K562 (cell line): ENCODE results near the gene CYP2C18.
"Not testable (repeated sequence)": the region's sequence is repeated elsewhere in the genome, so short reads cannot be mapped to it uniquely, and the experiment has no call there.

Experiments used
- KAT7 ChIP-seq: sonication (generic); formaldehyde crosslinking; IDR thresholded peaks from 2 replicates; pipeline ENCODE4 v1.8.0; 2022; ENCODE audit warnings: missing genetic modification reagents, mild to moderate bottlenecking, borderline replicate concordance
- YBX1 ChIP-seq: fragments of 450-650 bp; IDR thresholded peaks from 2 replicates; pipeline ENCODE4 v1.7.1; 2016; ENCODE audit warnings: mild to moderate bottlenecking
- TF ChIP-seq, protein P1 (sequence below), 3 experiments: IDR thresholded peaks in 2 of 3; conservative IDR thresholded peaks in 1 of 3; 2 replicates each; pipeline ENCODE4 v1.5.1; 2011 to 2012; ENCODE audit warnings: low read length in 3 of 3, mild to moderate bottlenecking in 3 of 3, control low read depth in 2 of 3, improper control_type of control experiment in 1 of 3, inconsistent platforms in 1 of 3, low read depth in 1 of 3, mixed read lengths in 1 of 3, moderate library complexity in 1 of 3; ENCODE audit not compliant: insufficient read depth in 2 of 3
- TF ChIP-seq, protein P2 (sequence below), 2 experiments: fragments of 450-650 bp; conservative IDR thresholded peaks; 2 replicates each; pipeline ENCODE4 v1.6.1; 2017; ENCODE audit warnings: mild to moderate bottlenecking in 2 of 2, moderate library complexity in 2 of 2
- TF ChIP-seq, protein P3 (sequence below): sonication (generic); formaldehyde crosslinking; IDR thresholded peaks from 2 replicates; pipeline ENCODE4 v1.8.1; 2023; ENCODE audit warnings: missing genetic modification reagents, mild to moderate bottlenecking, borderline replicate concordance

DNA sequence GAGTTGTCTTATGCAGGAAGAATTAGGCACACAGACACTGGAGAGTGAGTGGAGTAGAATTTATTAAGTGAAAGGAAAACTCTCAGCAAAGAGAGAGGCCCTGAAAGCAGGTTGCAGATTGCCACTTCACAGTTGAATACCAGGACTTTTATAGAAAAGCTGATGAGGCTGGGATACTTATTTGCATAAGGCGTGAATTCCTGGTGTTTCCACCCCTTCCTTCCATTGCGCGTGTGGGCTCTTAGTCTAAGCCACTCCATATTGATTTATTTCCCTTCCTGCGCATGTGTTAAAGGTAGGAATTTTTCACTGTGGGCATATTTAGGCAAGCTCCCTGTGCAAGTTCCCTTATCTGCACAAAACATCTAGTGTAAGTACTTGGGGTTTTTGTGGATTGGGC lies 893 bp upstream of the CYP2C18 start:
- TF ChIP-seq, protein P1, sequence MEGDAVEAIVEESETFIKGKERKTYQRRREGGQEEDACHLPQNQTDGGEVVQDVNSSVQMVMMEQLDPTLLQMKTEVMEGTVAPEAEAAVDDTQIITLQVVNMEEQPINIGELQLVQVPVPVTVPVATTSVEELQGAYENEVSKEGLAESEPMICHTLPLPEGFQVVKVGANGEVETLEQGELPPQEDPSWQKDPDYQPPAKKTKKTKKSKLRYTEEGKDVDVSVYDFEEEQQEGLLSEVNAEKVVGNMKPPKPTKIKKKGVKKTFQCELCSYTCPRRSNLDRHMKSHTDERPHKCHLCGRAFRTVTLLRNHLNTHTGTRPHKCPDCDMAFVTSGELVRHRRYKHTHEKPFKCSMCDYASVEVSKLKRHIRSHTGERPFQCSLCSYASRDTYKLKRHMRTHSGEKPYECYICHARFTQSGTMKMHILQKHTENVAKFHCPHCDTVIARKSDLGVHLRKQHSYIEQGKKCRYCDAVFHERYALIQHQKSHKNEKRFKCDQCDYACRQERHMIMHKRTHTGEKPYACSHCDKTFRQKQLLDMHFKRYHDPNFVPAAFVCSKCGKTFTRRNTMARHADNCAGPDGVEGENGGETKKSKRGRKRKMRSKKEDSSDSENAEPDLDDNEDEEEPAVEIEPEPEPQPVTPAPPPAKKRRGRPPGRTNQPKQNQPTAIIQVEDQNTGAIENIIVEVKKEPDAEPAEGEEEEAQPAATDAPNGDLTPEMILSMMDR (IDR thresholded peaks at IDR 0.05 in 2 of 3, conservative IDR thresholded peaks at IDR 0.05 in 1 of 3; ENCODE audit: insufficient read depth in 2 of 3, low read depth in 1 of 3, low read length in 3 of 3), result not testable (repeated sequence)
- TF ChIP-seq, protein P2, sequence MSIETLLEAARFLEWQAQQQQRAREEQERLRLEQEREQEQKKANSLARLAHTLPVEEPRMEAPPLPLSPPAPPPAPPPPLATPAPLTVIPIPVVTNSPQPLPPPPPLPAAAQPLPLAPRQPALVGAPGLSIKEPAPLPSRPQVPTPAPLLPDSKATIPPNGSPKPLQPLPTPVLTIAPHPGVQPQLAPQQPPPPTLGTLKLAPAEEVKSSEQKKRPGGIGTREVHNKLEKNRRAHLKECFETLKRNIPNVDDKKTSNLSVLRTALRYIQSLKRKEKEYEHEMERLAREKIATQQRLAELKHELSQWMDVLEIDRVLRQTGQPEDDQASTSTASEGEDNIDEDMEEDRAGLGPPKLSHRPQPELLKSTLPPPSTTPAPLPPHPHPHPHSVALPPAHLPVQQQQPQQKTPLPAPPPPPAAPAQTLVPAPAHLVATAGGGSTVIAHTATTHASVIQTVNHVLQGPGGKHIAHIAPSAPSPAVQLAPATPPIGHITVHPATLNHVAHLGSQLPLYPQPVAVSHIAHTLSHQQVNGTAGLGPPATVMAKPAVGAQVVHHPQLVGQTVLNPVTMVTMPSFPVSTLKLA (conservative IDR thresholded peaks at IDR 0.05), result not testable (repeated sequence)
- not testable (repeated sequence) for TF ChIP-seq KAT7 (CRISPR knock-in tag); YBX1
- TF ChIP-seq, protein P3, sequence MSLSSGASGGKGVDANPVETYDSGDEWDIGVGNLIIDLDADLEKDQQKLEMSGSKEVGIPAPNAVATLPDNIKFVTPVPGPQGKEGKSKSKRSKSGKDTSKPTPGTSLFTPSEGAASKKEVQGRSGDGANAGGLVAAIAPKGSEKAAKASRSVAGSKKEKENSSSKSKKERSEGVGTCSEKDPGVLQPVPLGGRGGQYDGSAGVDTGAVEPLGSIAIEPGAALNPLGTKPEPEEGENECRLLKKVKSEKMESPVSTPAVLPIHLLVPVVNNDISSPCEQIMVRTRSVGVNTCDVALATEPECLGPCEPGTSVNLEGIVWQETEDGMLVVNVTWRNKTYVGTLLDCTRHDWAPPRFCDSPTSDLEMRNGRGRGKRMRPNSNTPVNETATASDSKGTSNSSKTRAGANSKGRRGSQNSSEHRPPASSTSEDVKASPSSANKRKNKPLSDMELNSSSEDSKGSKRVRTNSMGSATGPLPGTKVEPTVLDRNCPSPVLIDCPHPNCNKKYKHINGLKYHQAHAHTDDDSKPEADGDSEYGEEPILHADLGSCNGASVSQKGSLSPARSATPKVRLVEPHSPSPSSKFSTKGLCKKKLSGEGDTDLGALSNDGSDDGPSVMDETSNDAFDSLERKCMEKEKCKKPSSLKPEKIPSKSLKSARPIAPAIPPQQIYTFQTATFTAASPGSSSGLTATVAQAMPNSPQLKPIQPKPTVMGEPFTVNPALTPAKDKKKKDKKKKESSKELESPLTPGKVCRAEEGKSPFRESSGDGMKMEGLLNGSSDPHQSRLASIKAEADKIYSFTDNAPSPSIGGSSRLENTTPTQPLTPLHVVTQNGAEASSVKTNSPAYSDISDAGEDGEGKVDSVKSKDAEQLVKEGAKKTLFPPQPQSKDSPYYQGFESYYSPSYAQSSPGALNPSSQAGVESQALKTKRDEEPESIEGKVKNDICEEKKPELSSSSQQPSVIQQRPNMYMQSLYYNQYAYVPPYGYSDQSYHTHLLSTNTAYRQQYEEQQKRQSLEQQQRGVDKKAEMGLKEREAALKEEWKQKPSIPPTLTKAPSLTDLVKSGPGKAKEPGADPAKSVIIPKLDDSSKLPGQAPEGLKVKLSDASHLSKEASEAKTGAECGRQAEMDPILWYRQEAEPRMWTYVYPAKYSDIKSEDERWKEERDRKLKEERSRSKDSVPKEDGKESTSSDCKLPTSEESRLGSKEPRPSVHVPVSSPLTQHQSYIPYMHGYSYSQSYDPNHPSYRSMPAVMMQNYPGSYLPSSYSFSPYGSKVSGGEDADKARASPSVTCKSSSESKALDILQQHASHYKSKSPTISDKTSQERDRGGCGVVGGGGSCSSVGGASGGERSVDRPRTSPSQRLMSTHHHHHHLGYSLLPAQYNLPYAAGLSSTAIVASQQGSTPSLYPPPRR (CRISPR knock-in tag), result not testable (repeated sequence)
